Lung (tissue), 12 donors: ENCODE results near the gene CNGA1. TPM values are rescaled to one million over a fixed set of nuclear protein-coding genes. Genes with fewer than 3 reads are reported as not detected.
A peak's percentile ranks its signal among the peaks of the same experiment; 100 is the strongest.
"Not testable (repeated sequence)": the region's sequence is repeated elsewhere in the genome, so short reads cannot be mapped to it uniquely, and the experiment has no call there.

Experiments
- ATAC-seq: fragments of 200-7000 bp; cut with Tn5 transposase; one replicate; pipeline ENCODE4 v1.9.1; 2020; ENCODE audit warnings: moderate number of reproducible peaks; ENCODE audit not compliant: insufficient read depth, low FRiP score
- DNase-seq, 3 donors: peaks; one replicate each; pipeline ENCODE4 v3.0.0-alpha.2; 2013 to 2017
- H3K27ac ChIP-seq, 2 donors: one replicate each; pipeline ENCODE4 v1.5.1; 2013; ENCODE audit warnings: mild to moderate bottlenecking in 2 of 2, moderate library complexity in 2 of 2, control low read depth in 1 of 2, inconsistent platforms in 1 of 2, low read depth in 1 of 2, low read length in 1 of 2
- H3K27me3 ChIP-seq, 3 donors: one replicate each; pipeline ENCODE4 v1.5.1; 2013; ENCODE audit warnings: low read length in 2 of 3; ENCODE audit not compliant: control insufficient read depth in 3 of 3, insufficient read depth in 3 of 3
- H3K36me3 ChIP-seq, 4 donors: one replicate each; pipeline ENCODE4 v1.5.1; 2013; ENCODE audit warnings: low read length in 4 of 4, mild to moderate bottlenecking in 1 of 4, moderate library complexity in 1 of 4; ENCODE audit not compliant: control insufficient read depth in 4 of 4, insufficient read depth in 4 of 4
- H3K4me1 ChIP-seq, 5 donors: one replicate each; pipeline ENCODE4 v1.5.1; 2013; ENCODE audit warnings: low read length in 5 of 5, mild to moderate bottlenecking in 2 of 5, moderate library complexity in 1 of 5; ENCODE audit not compliant: control insufficient read depth in 5 of 5, insufficient read depth in 5 of 5
- H3K4me3 ChIP-seq: one replicate; pipeline ENCODE4 v1.5.1; 2013; ENCODE audit warnings: mild to moderate bottlenecking, control low read depth, moderate library complexity
- H3K9ac ChIP-seq, 2 donors: one replicate each; pipeline ENCODE4 v1.5.1; 2013; ENCODE audit warnings: low read length in 2 of 2, control low read depth in 1 of 2; ENCODE audit not compliant: insufficient read depth in 1 of 2
- H3K9me3 ChIP-seq, 4 donors: one replicate each; pipeline ENCODE4 v1.5.1; 2013; ENCODE audit warnings: low read length in 3 of 4, mild to moderate bottlenecking in 1 of 4, moderate library complexity in 1 of 4; ENCODE audit not compliant: control insufficient read depth in 4 of 4, insufficient read depth in 3 of 4
- WGBS, 2 donors: extraction: QIAGEN DNeasy Blood & Tissue Kit; methylation state at CpG; one replicate each; pipeline ENCODE4 v1.1.7; 2013; 5-methylcytosine and 5-hydroxymethylcytosine counted together
- polyA plus RNA-seq, 2 donors: library from polyadenylated mRNA; stranded (reverse); fragments of 200-250 nt; gene quantifications; one replicate each; pipeline ENCODE4 v1.2.1, GENCODE V29; 2013
- total RNA-seq, 2 donors: library from RNA; depleted of rRNA in 1 of 2; stranded (reverse); fragments of >200 nt in 1 of 2; gene quantifications; one replicate each; pipeline ENCODE4 v1.2.1, GENCODE V29; 2014 to 2021
- TF ChIP-seq, protein P1 (sequence below): IDR thresholded peaks from 2 replicates; pipeline ENCODE4 v1.5.1; 2012; ENCODE audit warnings: mild to moderate bottlenecking; ENCODE audit errors: control extremely low read depth, extremely low read depth
- donor health status: control.
- donor health status: control.
- donor health status: Bipolar disorder and iron deficiency.
- donor health status: healthy.
- donor health status: DM: yes; HTN: yes; CAD: no.

CNGA1 gene
- total and polyA plus RNA-seq, 4 donors, result 0.06 to 0.48 (median 0.14) TPM

DNA sequence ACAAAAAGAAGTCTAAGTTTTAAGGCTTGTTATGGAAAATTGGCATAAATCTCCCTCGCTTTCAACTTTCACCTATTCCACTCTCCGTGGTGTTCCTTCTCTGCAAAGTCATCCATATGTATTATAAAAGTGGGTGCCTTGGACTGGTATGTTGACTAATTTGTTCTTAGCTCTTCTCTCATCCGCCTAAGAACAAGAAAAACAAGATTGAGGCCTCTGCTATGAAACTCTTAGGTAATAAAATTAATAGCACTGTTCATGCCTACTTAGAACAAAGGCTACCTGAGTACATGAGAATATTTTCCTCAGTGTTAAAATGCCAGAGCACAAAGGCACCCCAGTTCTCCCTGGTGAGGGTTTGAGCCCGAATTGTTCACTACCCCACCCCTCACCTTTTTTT is 1.3 kb downstream of the CNGA1 start:
- Histone ChIP-seq H3K4me3 (no peak overlapping the region), H3K27ac (no peak overlapping the region)

DNA sequence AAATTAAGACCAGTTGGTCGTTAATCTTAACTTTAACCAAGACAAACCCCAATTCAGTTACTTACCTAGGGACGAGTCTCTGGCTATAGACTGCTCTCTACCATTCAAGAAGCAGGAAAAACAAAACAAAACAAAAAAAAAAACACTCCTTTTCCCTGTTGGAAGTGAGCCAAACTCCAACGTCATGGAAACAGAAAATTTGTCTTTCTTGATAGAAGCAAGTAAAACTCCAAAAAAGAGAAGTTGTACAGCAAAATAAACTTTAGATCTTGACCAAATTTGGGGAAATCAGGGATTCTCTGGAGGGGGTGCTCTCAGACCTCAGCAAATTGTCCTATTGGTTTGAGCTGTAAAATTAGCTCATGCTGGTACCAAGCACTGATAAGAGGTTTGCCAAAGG is 3.7 kb downstream of the CNGA1 start:
- Histone ChIP-seq H3K27ac (no peak overlapping the region), H3K4me1 (peaks cover 0 to 9% (median 0%) of the 10 kb centered on the region in 5 donors), H3K36me3 (no peaks in the 10 kb centered on the region), H3K27me3 (peaks cover 0 to 3% (median 3%) of the 10 kb centered on the region in 3 donors), H3K9ac (no peak overlapping the region), H3K4me3 (no peak overlapping the region), H3K9me3 (peaks cover 0 to 2% (median under 1%) of the 10 kb centered on the region in 4 donors)
- TF ChIP-seq, protein P1, sequence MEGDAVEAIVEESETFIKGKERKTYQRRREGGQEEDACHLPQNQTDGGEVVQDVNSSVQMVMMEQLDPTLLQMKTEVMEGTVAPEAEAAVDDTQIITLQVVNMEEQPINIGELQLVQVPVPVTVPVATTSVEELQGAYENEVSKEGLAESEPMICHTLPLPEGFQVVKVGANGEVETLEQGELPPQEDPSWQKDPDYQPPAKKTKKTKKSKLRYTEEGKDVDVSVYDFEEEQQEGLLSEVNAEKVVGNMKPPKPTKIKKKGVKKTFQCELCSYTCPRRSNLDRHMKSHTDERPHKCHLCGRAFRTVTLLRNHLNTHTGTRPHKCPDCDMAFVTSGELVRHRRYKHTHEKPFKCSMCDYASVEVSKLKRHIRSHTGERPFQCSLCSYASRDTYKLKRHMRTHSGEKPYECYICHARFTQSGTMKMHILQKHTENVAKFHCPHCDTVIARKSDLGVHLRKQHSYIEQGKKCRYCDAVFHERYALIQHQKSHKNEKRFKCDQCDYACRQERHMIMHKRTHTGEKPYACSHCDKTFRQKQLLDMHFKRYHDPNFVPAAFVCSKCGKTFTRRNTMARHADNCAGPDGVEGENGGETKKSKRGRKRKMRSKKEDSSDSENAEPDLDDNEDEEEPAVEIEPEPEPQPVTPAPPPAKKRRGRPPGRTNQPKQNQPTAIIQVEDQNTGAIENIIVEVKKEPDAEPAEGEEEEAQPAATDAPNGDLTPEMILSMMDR, result no peak
- DNase-seq (peak in 2 of 3 donors; percentile 24 to 62), ATAC-seq (no peak)
- 58 to 60% methylated on average over 3 of the region's 3 CpGs for WGBS, 2 donors

More for the DNA sequence above, 1.3 kb downstream of the CNGA1 start:
- peaks cover 0 to 8% (median 3%) of the 10 kb centered on the region in 3 donors for H3K27me3 ChIP-seq
- no peak for ATAC-seq
- TF ChIP-seq, protein P1, result no peak
- H3K4me1 ChIP-seq, result peaks cover 0 to 9% (median 0%) of the 10 kb centered on the region in 5 donors
- no peak for DNase-seq
- H3K9me3 ChIP-seq, result peaks cover 0 to 1% (median under 1%) of the 10 kb centered on the region in 4 donors
- no peak overlapping the region for H3K9ac ChIP-seq
- WGBS, 2 donors, result 91 to 94% methylated on average over 4 of the region's 4 CpGs
- H3K36me3 ChIP-seq, result no peaks in the 10 kb centered on the region

DNA sequence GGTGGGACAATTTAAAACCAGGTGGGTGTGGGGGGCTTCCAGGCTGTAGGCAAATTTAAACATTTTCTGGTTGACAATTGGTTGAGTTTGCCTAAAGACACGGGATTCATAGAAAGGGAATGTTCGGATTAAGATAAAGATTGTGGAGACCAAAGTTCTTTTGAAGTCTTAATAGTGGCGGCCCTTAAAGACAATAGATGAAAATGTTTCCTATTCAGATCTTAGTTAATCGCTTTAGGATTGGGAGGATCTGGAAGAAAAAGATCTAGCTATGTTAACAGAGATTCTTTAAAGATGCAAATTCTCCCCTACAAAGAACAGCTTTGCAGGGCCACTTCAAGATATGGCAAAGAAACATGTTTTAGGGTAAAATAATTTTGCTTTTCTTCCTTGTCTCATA is 4.8 kb downstream of the CNGA1 start:
- Histone ChIP-seq H3K4me3 (no peak overlapping the region), H3K27ac (no peak overlapping the region), H3K4me1 (peaks cover 0 to 4% (median 0%) of the 10 kb centered on the region in 5 donors), H3K27me3 (no peaks in the 10 kb centered on the region), H3K9ac (no peak overlapping the region), H3K9me3 (peaks cover 0 to 2% (median under 1%) of the 10 kb centered on the region in 4 donors), H3K36me3 (no peaks in the 10 kb centered on the region)
- no peak for DNase-seq
- no peak for ATAC-seq
- TF ChIP-seq, protein P1, result no peak
- WGBS, 2 donors, result 89 to 92% methylated on average over 4 of the region's 4 CpGs

DNA sequence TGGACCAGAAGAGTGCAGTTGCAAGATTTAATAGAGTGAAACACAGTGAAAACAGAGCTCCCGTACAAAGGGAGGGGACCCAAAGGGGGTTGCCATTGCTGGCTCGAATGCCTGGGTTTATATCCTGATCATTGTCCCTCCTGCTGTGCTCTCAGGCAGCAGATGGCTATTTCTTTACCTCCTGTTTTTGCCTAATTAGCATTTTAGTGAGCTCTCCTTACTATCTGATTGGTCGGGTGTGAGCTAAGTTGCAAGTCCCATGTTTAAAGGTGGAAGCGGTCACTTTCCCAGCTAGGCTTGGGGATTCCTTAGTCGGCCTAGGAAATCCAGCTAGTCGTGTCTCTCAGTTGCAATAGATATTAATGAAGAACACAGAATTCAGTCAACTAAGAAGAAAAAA is 5.6 kb downstream of the CNGA1 start:
- not testable (repeated sequence) for H3K27ac ChIP-seq, H3K4me1 ChIP-seq, H3K27me3 ChIP-seq, DNase-seq, H3K4me3 ChIP-seq, H3K36me3 ChIP-seq, H3K9ac ChIP-seq, H3K9me3 ChIP-seq, ATAC-seq
- WGBS, 2 donors, result 89 to 94% methylated on average over 6 of the region's 6 CpGs
